ENCODE results near the gene HOXD11. TPM values are rescaled to one million over a fixed set of nuclear protein-coding genes. Genes with fewer than 3 reads are reported as not detected.

The HOXD11 gene
- total RNA-seq, 1 donor: not detected

DNA sequence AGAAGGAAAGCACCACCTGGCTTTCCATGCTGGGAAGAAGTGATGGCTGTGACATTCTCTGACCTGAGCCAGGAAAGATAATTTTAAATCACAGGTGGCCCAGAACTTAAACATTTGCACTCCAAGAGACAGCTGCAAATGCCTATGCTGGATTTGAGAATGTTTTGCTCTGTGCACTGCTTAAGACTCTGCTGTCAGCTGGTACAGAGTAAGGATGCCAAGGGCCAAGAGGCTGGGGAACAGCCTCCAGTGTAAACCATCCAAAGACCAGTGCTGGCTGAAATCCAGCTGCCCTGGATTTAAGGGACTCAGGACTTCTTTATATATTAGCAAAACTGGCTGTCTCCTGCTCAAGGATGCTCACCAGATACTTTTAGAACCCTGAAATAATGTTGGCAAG is 26.3 kb downstream of the HOXD11 start:
- H4K20me1 ChIP-seq (ENCODE audit: insufficient read depth, low read length): no peaks in the 10 kb centered on the region
- no peak overlapping the region for H3K4me2 ChIP-seq (ENCODE audit: insufficient read depth, low read length)
- H3K36me3 ChIP-seq (ENCODE audit: insufficient read depth, low read length): peaks cover 5% of the 10 kb centered on the region
- peaks cover 29% of the 10 kb centered on the region for H3K4me1 ChIP-seq (ENCODE audit: insufficient read depth, low read length)
- peaks cover 23% of the 10 kb centered on the region for H3K79me2 ChIP-seq (ENCODE audit: insufficient read depth, low read length)
- no peak overlapping the region for H3K27ac ChIP-seq (ENCODE audit: low read depth, low read length)
- TF ChIP-seq, protein P1, sequence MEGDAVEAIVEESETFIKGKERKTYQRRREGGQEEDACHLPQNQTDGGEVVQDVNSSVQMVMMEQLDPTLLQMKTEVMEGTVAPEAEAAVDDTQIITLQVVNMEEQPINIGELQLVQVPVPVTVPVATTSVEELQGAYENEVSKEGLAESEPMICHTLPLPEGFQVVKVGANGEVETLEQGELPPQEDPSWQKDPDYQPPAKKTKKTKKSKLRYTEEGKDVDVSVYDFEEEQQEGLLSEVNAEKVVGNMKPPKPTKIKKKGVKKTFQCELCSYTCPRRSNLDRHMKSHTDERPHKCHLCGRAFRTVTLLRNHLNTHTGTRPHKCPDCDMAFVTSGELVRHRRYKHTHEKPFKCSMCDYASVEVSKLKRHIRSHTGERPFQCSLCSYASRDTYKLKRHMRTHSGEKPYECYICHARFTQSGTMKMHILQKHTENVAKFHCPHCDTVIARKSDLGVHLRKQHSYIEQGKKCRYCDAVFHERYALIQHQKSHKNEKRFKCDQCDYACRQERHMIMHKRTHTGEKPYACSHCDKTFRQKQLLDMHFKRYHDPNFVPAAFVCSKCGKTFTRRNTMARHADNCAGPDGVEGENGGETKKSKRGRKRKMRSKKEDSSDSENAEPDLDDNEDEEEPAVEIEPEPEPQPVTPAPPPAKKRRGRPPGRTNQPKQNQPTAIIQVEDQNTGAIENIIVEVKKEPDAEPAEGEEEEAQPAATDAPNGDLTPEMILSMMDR (IDR thresholded peaks at IDR 0.05; ENCODE audit: extremely low read depth, low read depth, low read length): no peak
- H3K9me3 ChIP-seq (ENCODE audit: low read depth, low read length): no peaks in the 10 kb centered on the region
- H3K27me3 ChIP-seq (ENCODE audit: insufficient read depth, low read length): no peaks in the 10 kb centered on the region
- H2AFZ ChIP-seq (ENCODE audit: low read length): no peak overlapping the region
- no peak overlapping the region for H3K4me3 ChIP-seq (ENCODE audit: insufficient read depth, low read length)
- DNase-seq (ENCODE audit: insufficient read length, low spot score, missing footprints): peak; percentile 83

DNA sequence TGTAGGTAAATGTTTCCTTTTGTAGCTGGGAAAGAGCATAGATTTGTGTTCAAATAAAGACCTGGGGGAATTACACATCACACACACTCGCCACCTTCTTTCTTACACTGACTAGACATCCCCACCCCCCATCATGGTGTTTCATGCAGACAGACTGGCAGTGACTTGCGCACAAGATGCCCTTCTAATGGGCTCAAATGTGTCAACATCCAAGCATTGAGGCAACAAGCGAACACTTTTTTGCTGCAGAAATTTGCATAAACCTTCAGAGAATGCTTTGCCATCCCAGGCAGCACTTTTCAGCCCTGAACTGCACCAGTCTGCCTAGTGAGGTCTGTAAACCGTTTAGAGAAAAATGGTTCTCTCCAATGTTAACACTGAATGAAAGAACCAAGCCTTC is 27.0 kb downstream of the HOXD11 start:
- H2AFZ ChIP-seq (ENCODE audit: low read length): no peak overlapping the region
- peaks cover 27% of the 10 kb centered on the region for H3K4me1 ChIP-seq (ENCODE audit: insufficient read depth, low read length)
- no peak overlapping the region for H3K27ac ChIP-seq (ENCODE audit: low read depth, low read length)
- no peaks in the 10 kb centered on the region for H4K20me1 ChIP-seq (ENCODE audit: insufficient read depth, low read length)
- no peaks in the 10 kb centered on the region for H3K27me3 ChIP-seq (ENCODE audit: insufficient read depth, low read length)
- H3K36me3 ChIP-seq (ENCODE audit: insufficient read depth, low read length): peaks cover 5% of the 10 kb centered on the region
- peaks cover 30% of the 10 kb centered on the region for H3K79me2 ChIP-seq (ENCODE audit: insufficient read depth, low read length)
- no peak overlapping the region for H3K4me3 ChIP-seq (ENCODE audit: insufficient read depth, low read length)
- TF ChIP-seq, protein P1 (IDR thresholded peaks at IDR 0.05; ENCODE audit: extremely low read depth, low read depth, low read length): no peak
- H3K9me3 ChIP-seq (ENCODE audit: low read depth, low read length): no peaks in the 10 kb centered on the region
- H3K4me2 ChIP-seq (ENCODE audit: insufficient read depth, low read length): no peak overlapping the region
- no peak for DNase-seq (ENCODE audit: insufficient read length, low spot score, missing footprints)

DNA sequence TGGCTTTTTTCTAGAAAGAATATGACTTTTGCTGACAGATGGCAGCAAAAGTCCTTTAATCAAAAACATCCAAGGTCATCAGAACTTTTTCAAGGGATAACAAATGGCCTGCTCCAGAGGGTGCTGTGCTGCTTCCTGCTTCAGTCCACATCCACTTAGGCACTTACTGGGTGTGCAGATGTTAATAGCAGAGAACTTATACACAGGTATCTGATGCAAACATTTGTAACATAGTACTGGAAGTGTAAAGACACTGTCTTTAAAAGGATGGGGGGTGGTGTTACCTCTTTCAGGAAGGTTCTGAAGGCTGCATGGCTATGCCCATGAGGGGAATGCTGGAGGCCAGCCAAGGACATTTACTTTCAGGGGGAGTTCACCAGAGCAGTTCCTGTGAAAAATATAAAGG is 28.0 kb downstream of the HOXD11 start:
- Histone ChIP-seq H3K27me3 (ENCODE audit: insufficient read depth, low read length) (no peaks in the 10 kb centered on the region), H3K4me3 (ENCODE audit: insufficient read depth, low read length) (no peak overlapping the region), H2AFZ (ENCODE audit: low read length) (no peak overlapping the region), H3K79me2 (ENCODE audit: insufficient read depth, low read length) (peaks cover 36% of the 10 kb centered on the region), H3K36me3 (ENCODE audit: insufficient read depth, low read length) (peaks cover 5% of the 10 kb centered on the region), H3K4me1 (ENCODE audit: insufficient read depth, low read length) (peaks cover 29% of the 10 kb centered on the region), H3K27ac (ENCODE audit: low read depth, low read length) (peak overlapping the region; percentile 89), H4K20me1 (ENCODE audit: insufficient read depth, low read length) (no peaks in the 10 kb centered on the region), H3K4me2 (ENCODE audit: insufficient read depth, low read length) (peak overlapping the region; percentile 88), H3K9me3 (ENCODE audit: low read depth, low read length) (no peaks in the 10 kb centered on the region)
- peak; percentile 88 for DNase-seq (ENCODE audit: insufficient read length, low spot score, missing footprints)
- TF ChIP-seq, protein P1 (IDR thresholded peaks at IDR 0.05; ENCODE audit: extremely low read depth, low read depth, low read length): no peak

DNA sequence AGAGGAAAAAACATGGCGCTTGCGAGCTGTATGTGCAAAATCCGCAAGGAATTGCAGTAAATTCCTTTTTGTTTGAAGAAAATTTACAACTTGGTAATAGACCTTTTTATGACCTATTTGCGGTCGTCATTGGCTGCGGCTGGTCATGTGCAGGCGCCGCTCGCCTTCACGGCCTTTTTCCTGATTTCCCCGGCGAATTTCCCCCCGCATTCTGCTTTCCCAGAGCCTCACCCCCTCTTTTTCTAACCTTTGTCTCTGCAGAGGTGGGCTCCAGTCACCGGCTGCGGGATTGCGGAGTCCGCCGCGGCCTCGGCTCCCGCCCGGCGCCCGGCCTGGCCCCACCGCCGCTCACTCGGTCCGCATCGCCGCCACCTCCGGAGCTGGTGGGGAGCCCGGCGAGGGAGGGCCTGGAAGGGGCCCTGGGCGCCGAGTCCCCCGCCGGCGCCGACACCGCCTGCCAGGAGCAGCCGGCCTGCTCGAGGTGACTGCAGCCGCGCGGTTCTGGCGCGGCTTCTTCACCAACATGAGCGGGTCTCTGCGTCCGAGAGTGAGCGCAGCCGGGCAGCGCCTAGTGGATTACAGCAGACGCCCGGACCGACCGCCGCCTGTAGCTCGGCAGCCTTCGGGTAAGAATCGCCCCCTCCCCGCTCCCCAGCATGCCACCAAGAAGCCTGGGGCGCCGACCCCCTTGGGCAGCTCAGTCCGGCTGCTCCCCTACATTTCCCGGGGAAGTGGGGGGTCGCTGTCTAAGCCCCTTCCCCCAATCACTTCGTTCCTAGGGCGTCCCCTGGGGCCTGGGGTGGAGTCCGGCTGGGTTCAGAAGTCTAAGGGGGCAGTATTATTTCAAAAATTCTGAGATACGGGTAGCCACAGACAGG is 29.5 kb downstream of the HOXD11 start:
- peak overlapping the region; percentile 86 for H3K4me3 ChIP-seq (ENCODE audit: insufficient read depth, low read length)
- peaks cover 24% of the 10 kb centered on the region for H3K4me1 ChIP-seq (ENCODE audit: insufficient read depth, low read length)
- TF ChIP-seq, protein P1 (IDR thresholded peaks at IDR 0.05; ENCODE audit: extremely low read depth, low read depth, low read length): no peak
- H2AFZ ChIP-seq (ENCODE audit: low read length): peak overlapping the region; percentile 63
- peak overlapping the region; percentile 88 for H3K4me2 ChIP-seq (ENCODE audit: insufficient read depth, low read length)
- H3K9me3 ChIP-seq (ENCODE audit: low read depth, low read length): no peaks in the 10 kb centered on the region
- H3K79me2 ChIP-seq (ENCODE audit: insufficient read depth, low read length): peaks cover 43% of the 10 kb centered on the region
- H3K27ac ChIP-seq (ENCODE audit: low read depth, low read length): peak overlapping the region; percentile 89
- peak; percentile 96 for DNase-seq (ENCODE audit: insufficient read length, low spot score, missing footprints)
- H4K20me1 ChIP-seq (ENCODE audit: insufficient read depth, low read length): peaks cover 4% of the 10 kb centered on the region
- no peaks in the 10 kb centered on the region for H3K27me3 ChIP-seq (ENCODE audit: insufficient read depth, low read length)
- peaks cover 5% of the 10 kb centered on the region for H3K36me3 ChIP-seq (ENCODE audit: insufficient read depth, low read length)
